ENCODE data around the gene USP14. TPM values are rescaled to one million over a fixed set of nuclear protein-coding genes. Genes with fewer than 3 reads are reported as not detected.

Gene USP14
- total RNA-seq, 1 experiment from 2014 or later = 72.4 TPM

DNA sequence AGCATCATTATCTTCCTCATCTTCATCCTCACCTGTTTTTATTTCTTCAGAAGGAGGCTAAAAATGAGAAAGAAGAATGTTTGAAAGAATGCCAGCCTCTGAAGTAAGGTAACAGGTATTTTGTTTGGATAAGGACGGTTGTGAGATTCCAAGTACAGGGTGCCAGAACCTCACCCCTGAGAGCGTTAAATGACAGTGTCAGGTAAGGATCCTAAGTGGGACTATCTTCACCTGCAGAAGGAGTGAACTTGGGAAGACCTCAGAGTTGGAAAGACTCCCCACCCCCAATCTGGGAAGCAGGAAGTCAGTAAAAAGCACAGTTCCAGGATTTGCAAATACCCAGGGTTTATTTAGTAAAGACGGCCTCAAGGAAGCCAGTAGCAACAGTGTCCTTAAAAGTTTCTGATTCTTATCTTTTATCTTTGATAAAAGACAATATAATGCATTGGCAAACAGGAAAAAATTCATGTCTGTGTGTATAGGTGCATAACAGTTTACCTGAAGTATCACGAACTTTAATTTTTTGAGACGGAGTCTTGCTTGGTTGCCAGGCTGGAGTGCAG lies 57.2 kb downstream of the USP14 start:
- Mint-ChIP-seq H3K4me3 (no peak overlapping the region), H3K27me3 (ENCODE audit: low read depth) (no peaks in the 10 kb centered on the region), H3K9me3 (peaks cover 30% of the 10 kb centered on the region), H3K27ac (no peak overlapping the region; the same call in 1 of the 2 replicates), H3K36me3 (peaks cover 87% of the 10 kb centered on the region), H3K4me1 (peaks cover 5% of the 10 kb centered on the region)
- TF ChIP-seq, protein P1, sequence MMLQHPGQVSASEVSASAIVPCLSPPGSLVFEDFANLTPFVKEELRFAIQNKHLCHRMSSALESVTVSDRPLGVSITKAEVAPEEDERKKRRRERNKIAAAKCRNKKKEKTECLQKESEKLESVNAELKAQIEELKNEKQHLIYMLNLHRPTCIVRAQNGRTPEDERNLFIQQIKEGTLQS (CRISPR knock-in tag; conservative IDR thresholded peaks at IDR 0.05) = no peak
- TF ChIP-seq GRHL2 (CRISPR knock-in tag; IDR thresholded peaks at IDR 0.05; ENCODE audit: insufficient replicate concordance, severe bottlenecking) (no peak), NR2C2 (CRISPR knock-in tag; IDR thresholded peaks at IDR 0.05) (no peak), NFATC4 (CRISPR knock-in tag; IDR thresholded peaks at IDR 0.05) (no peak), ZNF423 (CRISPR knock-in tag; IDR thresholded peaks at IDR 0.05) (no peak), JUN (CRISPR knock-in tag; IDR thresholded peaks at IDR 0.05) (no peak), MYBL2 (CRISPR knock-in tag; IDR thresholded peaks at IDR 0.05) (no peak), ELF4 (CRISPR knock-in tag; IDR thresholded peaks at IDR 0.05; ENCODE audit: low read depth) (no peak), SMAD3 (CRISPR knock-in tag; IDR thresholded peaks at IDR 0.05; ENCODE audit: borderline replicate concordance) (no peak)
- TF ChIP-seq, protein P2, sequence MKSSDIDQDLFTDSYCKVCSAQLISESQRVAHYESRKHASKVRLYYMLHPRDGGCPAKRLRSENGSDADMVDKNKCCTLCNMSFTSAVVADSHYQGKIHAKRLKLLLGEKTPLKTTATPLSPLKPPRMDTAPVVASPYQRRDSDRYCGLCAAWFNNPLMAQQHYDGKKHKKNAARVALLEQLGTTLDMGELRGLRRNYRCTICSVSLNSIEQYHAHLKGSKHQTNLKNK (CRISPR knock-in tag; IDR thresholded peaks at IDR 0.05) = no peak
- ATAC-seq = no peak
- no peak for DNase-seq (ENCODE audit: low spot score)
- POLR2A ChIA-PET = no interaction called here
- CTCF ChIA-PET = no interaction called here

- TF ChIP-seq AR (CRISPR knock-in tag; IDR thresholded peaks at IDR 0.05) = no peak
- no peak for TF ChIP-seq ESRRA (CRISPR knock-in tag; IDR thresholded peaks at IDR 0.05; ENCODE audit: borderline replicate concordance)
- no peak for TF ChIP-seq PREB (CRISPR knock-in tag; IDR thresholded peaks at IDR 0.05; ENCODE audit: borderline replicate concordance)
- no peak for TF ChIP-seq ZNF263 (CRISPR knock-in tag; IDR thresholded peaks at IDR 0.05; ENCODE audit: low read depth)
- no peak for TF ChIP-seq RORB (CRISPR knock-in tag; IDR thresholded peaks at IDR 0.05)
- no peak for TF ChIP-seq MYBL2 (CRISPR knock-in tag; IDR thresholded peaks at IDR 0.05)
- no peak for TF ChIP-seq ZNF671 (CRISPR knock-in tag; IDR thresholded peaks at IDR 0.05)
- no peak for TF ChIP-seq NFATC4 (CRISPR knock-in tag; IDR thresholded peaks at IDR 0.05)
- no peak for TF ChIP-seq NFE2L1 (CRISPR knock-in tag; IDR thresholded peaks at IDR 0.05)
- no peak for TF ChIP-seq ZNF423 (CRISPR knock-in tag; IDR thresholded peaks at IDR 0.05)
- Mint-ChIP-seq H3K27me3 (ENCODE audit: low read depth) (no peaks in the 10 kb centered on the region), H3K27ac (no peak overlapping the region), H3K4me3 (no peak overlapping the region), H3K4me1 (no peaks in the 10 kb centered on the region), H3K36me3 (peaks cover 82% of the 10 kb centered on the region), H3K9me3 (peaks cover 43% of the 10 kb centered on the region)
- ATAC-seq = no peak
- no peak for DNase-seq (ENCODE audit: low spot score)
- CTCF ChIA-PET = no interaction called here
- POLR2A ChIA-PET = no interaction called here
Observed at GRCh38 chr18:217532-218336, 59.4 kb downstream of the USP14 start.

DNA sequence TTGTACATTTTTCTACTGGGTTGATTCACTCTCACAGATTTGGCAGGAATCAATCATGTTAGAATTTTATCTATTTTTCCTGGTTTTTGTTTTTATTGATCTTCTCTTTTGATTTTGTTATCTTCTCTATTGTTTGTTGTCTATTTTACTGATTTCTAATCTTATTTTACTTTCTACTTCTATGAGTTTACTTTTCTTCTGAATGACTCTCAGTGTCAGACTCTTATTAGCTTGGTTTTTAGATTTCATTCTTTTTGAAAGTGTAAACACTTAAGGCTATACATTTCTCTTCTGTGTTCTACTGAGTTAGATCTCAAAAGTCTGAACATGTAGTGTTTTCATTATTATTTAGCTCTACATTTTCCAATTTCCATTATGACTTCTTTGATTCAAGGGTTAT lies 62.4 kb downstream of the USP14 start:
- H3K36me3 Mint-ChIP-seq = peaks cover 89% of the 10 kb centered on the region
- CTCF ChIA-PET = no interaction called here
- POLR2A ChIA-PET = no interaction called here
- H3K4me1 Mint-ChIP-seq = no peaks in the 10 kb centered on the region
- peaks cover 48% of the 10 kb centered on the region for H3K9me3 Mint-ChIP-seq
- ATAC-seq = no peak
- TF ChIP-seq, protein P3, sequence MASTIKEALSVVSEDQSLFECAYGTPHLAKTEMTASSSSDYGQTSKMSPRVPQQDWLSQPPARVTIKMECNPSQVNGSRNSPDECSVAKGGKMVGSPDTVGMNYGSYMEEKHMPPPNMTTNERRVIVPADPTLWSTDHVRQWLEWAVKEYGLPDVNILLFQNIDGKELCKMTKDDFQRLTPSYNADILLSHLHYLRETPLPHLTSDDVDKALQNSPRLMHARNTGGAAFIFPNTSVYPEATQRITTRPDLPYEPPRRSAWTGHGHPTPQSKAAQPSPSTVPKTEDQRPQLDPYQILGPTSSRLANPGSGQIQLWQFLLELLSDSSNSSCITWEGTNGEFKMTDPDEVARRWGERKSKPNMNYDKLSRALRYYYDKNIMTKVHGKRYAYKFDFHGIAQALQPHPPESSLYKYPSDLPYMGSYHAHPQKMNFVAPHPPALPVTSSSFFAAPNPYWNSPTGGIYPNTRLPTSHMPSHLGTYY (CRISPR knock-in tag; IDR thresholded peaks at IDR 0.05) = no peak
- TF ChIP-seq ZNF281 (CRISPR knock-in tag; IDR thresholded peaks at IDR 0.05) (no peak), PRRX2 (CRISPR knock-in tag; IDR thresholded peaks at IDR 0.05) (no peak), NR2C2 (CRISPR knock-in tag; IDR thresholded peaks at IDR 0.05) (no peak)
- TF ChIP-seq, protein P4, sequence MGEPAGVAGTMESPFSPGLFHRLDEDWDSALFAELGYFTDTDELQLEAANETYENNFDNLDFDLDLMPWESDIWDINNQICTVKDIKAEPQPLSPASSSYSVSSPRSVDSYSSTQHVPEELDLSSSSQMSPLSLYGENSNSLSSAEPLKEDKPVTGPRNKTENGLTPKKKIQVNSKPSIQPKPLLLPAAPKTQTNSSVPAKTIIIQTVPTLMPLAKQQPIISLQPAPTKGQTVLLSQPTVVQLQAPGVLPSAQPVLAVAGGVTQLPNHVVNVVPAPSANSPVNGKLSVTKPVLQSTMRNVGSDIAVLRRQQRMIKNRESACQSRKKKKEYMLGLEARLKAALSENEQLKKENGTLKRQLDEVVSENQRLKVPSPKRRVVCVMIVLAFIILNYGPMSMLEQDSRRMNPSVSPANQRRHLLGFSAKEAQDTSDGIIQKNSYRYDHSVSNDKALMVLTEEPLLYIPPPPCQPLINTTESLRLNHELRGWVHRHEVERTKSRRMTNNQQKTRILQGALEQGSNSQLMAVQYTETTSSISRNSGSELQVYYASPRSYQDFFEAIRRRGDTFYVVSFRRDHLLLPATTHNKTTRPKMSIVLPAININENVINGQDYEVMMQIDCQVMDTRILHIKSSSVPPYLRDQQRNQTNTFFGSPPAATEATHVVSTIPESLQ (CRISPR knock-in tag; IDR thresholded peaks at IDR 0.05) = no peak
- H3K4me3 Mint-ChIP-seq = no peak overlapping the region
- no peaks in the 10 kb centered on the region for H3K27me3 Mint-ChIP-seq (ENCODE audit: low read depth)
- H3K27ac Mint-ChIP-seq = no peak overlapping the region
- DNase-seq (ENCODE audit: low spot score) = no peak

Measured in WTC11 (cell line).